K562 (cell line): ENCODE data around the gene ANXA3. TPM values are rescaled to one million over a fixed set of nuclear protein-coding genes. Genes with fewer than 3 reads are reported as not detected.
A peak's percentile ranks its signal among the peaks of the same experiment; 100 is the strongest.

Experiments
- ARID2 ChIP-seq: fragments of 450-650 bp; IDR thresholded peaks from 2 replicates; pipeline ENCODE4 v1.6.1; 2017; ENCODE audit warnings: antibody characterized with exemption, mild to moderate bottlenecking
- ASH1L ChIP-seq: fragments of 450-650 bp; IDR thresholded peaks from 2 replicates; pipeline ENCODE4 v1.6.1; 2018; ENCODE audit warnings: borderline replicate concordance, mild to moderate bottlenecking, low read depth; ENCODE audit not compliant: partially characterized antibody
- CTBP1 ChIP-seq: fragments of 450-650 bp; IDR thresholded peaks from 2 replicates; pipeline ENCODE4 v1.6.1; 2016; ENCODE audit warnings: borderline replicate concordance
- DPF2 ChIP-seq: fragments of 450-650 bp; IDR thresholded peaks from 2 replicates; pipeline ENCODE4 v1.6.1; 2016
- FOS ChIP-seq: IDR thresholded peaks from 3 replicates; pipeline ENCODE4 v1.6.1; 2011; ENCODE audit not compliant: insufficient read length; ENCODE audit errors: extremely low read depth
- JUN ChIP-seq, 2 experiments: sonication (generic) in 1 of 2; formaldehyde crosslinking in 1 of 2; IDR thresholded peaks; 2 replicates each; pipeline versions ENCODE4 v1.6.1 to v1.8.0; 2012 to 2022; ENCODE audit warnings: borderline replicate concordance in 2 of 2, mild to moderate bottlenecking in 2 of 2, improper control_type of control experiment in 1 of 2, low read depth in 1 of 2, low read length in 1 of 2, missing genetic modification reagents in 1 of 2
- NFE2 ChIP-seq: IDR thresholded peaks from 2 replicates; pipeline ENCODE4 v1.6.1; 2014; ENCODE audit warnings: antibody characterized with exemption, low read depth
- OTX1 ChIP-seq: fragments of 450-650 bp; formaldehyde crosslinking; IDR thresholded peaks from 2 replicates; pipeline ENCODE4 v1.4.0; 2022; ENCODE audit warnings: mild to moderate bottlenecking
- RBM15 ChIP-seq: fragments of 200-400 bp; formaldehyde crosslinking; IDR thresholded peaks from 2 replicates; pipeline ENCODE4 v1.6.1; 2018; ENCODE audit warnings: mild to moderate bottlenecking, low read length, moderate library complexity; ENCODE audit not compliant: insufficient read depth
- SOX6 ChIP-seq: fragments of 450-650 bp; IDR thresholded peaks from 2 replicates; pipeline ENCODE4 v1.6.1; 2014; ENCODE audit warnings: mild to moderate bottlenecking
- SPI1 ChIP-seq: IDR thresholded peaks from 2 replicates; pipeline ENCODE4 v1.6.1; 2011; ENCODE audit warnings: low read depth, low read length, control low read depth, borderline replicate concordance
- TARDBP ChIP-seq: fragments of 450-650 bp; IDR thresholded peaks from 2 replicates; pipeline ENCODE4 v1.6.1; 2016
- ZFP1 ChIP-seq: fragments of 450-650 bp; formaldehyde crosslinking; IDR thresholded peaks from 2 replicates; pipeline ENCODE4 v1.4.0; 2020; ENCODE audit warnings: mild to moderate bottlenecking, mixed read lengths
- polyA plus RNA-seq, 8 experiments: library from polyadenylated mRNA; depleted of rRNA in 4 of 8; stranded (reverse) in 5 of 8; unstranded in 3 of 8; fragments of >200 nt; fragmentation: Nextera tagmentation in 2 of 8; fragmentation: Illumina TruSeq in 1 of 8; extraction: Ambion mirVana in 2 of 8; extraction: Trizol in 1 of 8; gene quantifications; 2 replicates each; pipeline versions ENCODE4 v1.2.1 to v1.2.3, GENCODE V29; 2011 to 2014; ENCODE audit warnings: inconsistent platforms in 1 of 8, missing spikeins in 1 of 8
- total RNA-seq, 7 experiments: library from RNA; depleted of rRNA in 6 of 7; stranded (reverse); fragments of >200 nt in 6 of 7; fragmentation: Illumina TruSeq in 2 of 7; extraction: Trizol in 2 of 7; gene quantifications; 2 replicates each; pipeline versions ENCODE4 v1.2.1 to v1.2.3, GENCODE V29; 2011 to 2021; ENCODE audit warnings: low replicate concordance in 1 of 7
- TF ChIP-seq, protein P1 (sequence below): fragments of 250-450 bp; sonication (Bioruptor Pico); IDR thresholded peaks from 2 replicates; pipeline ENCODE4 v1.9.0; 2021; ENCODE audit warnings: mild to moderate bottlenecking
- TF ChIP-seq, protein P2 (sequence below), 2 experiments: fragments of 450-650 bp; IDR thresholded peaks; 2 replicates each; pipeline ENCODE4 v1.6.1; 2016; ENCODE audit warnings: mild to moderate bottlenecking in 2 of 2, borderline replicate concordance in 1 of 2, low read depth in 1 of 2, moderate library complexity in 1 of 2
- TF ChIP-seq, protein P3 (sequence below): sonication (generic); IDR thresholded peaks from 2 replicates; pipeline ENCODE4 v1.6.1; 2016
- TF ChIP-seq, protein P4 (sequence below): IDR thresholded peaks from 2 replicates; pipeline ENCODE4 v1.6.1; 2012; ENCODE audit warnings: low read depth, low read length, improper control_type of control experiment, borderline replicate concordance

The ANXA3 gene
- total and polyA plus RNA-seq, 9 of the 15 experiments (the other 6 are each of a cell fraction or from before 2014, with no cell fraction given), result 6.3 to 15.5 (median 9.8) TPM

DNA sequence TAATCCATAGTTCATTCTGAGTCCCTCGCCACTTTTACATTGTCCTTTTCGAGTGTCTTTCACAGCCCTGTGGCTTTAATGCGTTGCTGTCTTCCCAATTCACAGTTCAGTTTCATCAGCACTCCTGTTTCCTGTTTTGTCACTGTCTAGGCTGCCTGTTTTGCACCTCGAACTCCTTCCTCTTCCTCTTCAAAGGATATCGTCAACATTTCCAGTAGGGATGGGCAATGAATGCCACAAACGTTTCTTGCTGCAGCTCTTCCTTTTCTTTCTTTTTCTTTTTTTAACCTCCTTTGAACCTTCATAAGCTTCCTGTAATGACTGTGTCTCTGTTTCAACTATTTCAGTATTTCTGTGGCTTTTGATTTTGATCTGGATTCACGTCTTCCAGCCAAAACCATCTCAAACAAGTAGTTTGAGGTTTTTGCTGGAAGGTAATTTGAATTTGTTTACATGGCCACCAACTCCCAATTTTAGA lies 105.4 kb downstream of the ANXA3 start (continued):
- TF ChIP-seq NFE2 (no peak), ASH1L (no peak), OTX1 (CRISPR knock-in tag) (no peak), SPI1 (0 out of 2 replicates have a peak, but pooled peaks have one; percentile 62), CTBP1 (peak; percentile 51), ARID2 (0 out of 2 replicates have a peak, but pooled peaks have one; percentile 30), SOX6 (peak; percentile 13; the same call in 1 of the 2 replicates), RBM15 (no peak), FOS (no peak), ZFP1 (CRISPR knock-in tag) (no peak), TARDBP (no peak), JUN (IDR thresholded peaks at IDR 0.05; ENCODE audit: borderline replicate concordance, low read depth, low read length) (0 out of 2 replicates have a peak, but pooled peaks have one; percentile 22), JUN (CRISPR knock-in tag; IDR thresholded peaks at IDR 0.05; ENCODE audit: borderline replicate concordance) (no peak), DPF2 (no peak)
- TF ChIP-seq, protein P1, sequence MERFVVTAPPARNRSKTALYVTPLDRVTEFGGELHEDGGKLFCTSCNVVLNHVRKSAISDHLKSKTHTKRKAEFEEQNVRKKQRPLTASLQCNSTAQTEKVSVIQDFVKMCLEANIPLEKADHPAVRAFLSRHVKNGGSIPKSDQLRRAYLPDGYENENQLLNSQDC (CRISPR knock-in tag), result no peak
- TF ChIP-seq, protein P2, sequence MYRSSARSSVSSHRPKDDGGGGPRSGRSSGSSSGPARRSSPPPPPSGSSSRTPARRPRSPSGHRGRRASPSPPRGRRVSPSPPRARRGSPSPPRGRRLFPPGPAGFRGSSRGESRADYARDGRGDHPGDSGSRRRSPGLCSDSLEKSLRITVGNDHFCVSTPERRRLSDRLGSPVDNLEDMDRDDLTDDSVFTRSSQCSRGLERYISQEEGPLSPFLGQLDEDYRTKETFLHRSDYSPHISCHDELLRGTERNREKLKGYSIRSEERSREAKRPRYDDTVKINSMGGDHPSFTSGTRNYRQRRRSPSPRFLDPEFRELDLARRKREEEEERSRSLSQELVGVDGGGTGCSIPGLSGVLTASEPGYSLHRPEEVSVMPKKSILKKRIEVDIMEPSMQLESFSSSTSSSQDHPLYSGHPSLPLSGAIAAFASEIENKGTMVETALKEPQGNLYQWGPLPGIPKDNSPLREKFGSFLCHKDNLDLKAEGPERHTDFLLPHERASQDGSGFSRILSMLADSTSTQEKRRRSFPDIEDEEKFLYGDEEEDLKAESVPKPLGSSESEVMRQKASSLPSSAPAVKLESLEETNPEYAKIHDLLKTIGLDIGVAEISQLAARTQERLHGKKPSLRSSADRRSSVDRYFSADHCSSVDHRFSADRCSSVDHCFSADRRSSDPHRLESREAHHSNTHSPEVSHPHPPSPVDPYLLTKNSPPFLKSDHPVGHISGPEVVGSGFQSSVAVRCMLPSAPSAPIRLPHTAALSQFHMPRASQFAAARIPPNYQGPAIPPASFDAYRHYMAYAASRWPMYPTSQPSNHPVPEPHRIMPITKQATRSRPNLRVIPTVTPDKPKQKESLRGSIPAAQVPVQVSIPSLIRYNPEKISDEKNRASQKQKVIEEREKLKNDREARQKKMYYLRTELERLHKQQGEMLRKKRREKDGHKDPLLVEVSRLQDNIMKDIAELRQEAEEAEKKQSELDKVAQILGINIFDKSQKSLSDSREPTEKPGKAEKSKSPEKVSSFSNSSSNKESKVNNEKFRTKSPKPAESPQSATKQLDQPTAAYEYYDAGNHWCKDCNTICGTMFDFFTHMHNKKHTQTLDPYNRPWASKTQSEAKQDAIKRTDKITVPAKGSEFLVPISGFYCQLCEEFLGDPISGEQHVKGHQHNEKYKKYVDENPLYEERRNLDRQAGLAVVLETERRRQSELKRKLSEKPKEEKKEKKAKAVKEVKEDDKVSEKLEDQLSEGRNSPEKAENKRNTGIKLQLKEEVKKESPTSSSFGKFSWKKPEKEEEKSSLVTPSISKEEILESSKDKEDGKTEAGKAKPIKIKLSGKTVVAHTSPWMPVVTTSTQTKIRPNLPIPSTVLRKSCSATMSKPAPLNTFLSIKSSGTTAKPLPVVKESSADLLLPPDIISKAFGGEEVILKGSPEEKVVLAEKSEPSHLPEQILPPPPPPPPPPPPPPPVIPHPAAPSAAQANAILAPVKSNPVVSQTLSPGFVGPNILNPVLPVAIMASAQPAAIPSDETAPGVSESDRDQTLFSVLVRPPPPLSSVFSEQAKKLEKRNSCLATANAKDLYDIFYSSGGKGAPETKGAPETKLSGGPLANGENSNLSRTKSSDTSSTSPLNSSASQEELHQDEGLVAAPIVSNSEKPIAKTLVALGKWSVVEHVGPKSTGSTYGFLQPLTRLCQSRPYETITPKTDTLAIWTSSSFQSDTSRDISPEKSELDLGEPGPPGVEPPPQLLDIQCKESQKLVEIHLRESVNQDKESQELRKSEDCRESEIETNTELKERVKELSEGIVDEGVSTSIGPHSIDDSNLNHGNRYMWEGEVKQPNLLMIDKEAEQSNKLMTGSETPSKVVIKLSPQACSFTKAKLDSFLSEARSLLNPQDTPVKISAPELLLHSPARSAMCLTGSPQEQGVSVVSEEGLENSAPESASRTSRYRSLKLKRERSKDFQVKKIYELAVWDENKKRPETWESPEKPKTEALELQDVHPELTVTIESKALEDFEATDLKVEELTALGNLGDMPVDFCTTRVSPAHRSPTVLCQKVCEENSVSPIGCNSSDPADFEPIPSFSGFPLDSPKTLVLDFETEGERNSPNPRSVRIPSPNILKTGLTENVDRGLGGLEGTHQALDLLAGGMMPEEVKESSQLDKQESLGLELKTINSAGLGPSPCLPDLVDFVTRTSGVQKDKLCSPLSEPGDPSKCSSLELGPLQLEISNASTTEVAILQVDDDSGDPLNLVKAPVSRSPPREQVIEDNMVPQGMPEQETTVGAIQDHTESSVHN (IDR thresholded peaks at IDR 0.05; ENCODE audit: borderline replicate concordance in 1 of 2, low read depth in 1 of 2), result peak in 1 of 2 experiments; percentile 59; a peak in 2 of 4 replicates
- TF ChIP-seq, protein P3, sequence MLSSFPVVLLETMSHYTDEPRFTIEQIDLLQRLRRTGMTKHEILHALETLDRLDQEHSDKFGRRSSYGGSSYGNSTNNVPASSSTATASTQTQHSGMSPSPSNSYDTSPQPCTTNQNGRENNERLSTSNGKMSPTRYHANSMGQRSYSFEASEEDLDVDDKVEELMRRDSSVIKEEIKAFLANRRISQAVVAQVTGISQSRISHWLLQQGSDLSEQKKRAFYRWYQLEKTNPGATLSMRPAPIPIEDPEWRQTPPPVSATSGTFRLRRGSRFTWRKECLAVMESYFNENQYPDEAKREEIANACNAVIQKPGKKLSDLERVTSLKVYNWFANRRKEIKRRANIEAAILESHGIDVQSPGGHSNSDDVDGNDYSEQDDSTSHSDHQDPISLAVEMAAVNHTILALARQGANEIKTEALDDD, result no peak
- TF ChIP-seq, protein P4, sequence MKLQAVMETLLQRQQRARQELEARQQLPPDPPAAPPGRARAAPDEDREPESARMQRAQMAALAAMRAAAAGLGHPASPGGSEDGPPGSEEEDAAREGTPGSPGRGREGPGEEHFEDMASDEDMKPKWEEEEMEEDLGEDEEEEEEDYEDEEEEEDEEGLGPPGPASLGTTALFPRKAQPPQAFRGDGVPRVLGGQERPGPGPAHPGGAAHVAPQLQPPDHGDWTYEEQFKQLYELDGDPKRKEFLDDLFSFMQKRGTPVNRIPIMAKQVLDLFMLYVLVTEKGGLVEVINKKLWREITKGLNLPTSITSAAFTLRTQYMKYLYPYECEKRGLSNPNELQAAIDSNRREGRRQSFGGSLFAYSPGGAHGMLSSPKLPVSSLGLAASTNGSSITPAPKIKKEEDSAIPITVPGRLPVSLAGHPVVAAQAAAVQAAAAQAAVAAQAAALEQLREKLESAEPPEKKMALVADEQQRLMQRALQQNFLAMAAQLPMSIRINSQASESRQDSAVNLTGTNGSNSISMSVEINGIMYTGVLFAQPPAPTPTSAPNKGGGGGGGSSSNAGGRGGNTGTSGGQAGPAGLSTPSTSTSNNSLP, result no peak
